GM12872 (cell line): Measurements from ENCODE around the gene PPM1N.

Source experiments
- CTCF ChIP-seq: IDR thresholded peaks from 3 replicates; pipeline ENCODE4 v1.5.1; 2011; ENCODE audit warnings: low read depth, mild to moderate bottlenecking, low read length, moderate library complexity; ENCODE audit not compliant: insufficient read depth

PPM1N gene

GRCh38 chr19:45467456-45468158 lies 30.6 kb upstream of the PPM1N start, which contains the start of gene FOSB:
Gene FOSB, plus strand, starts transcription at chr19:45467996. Its CDS starts 591 bp downstream, at chr19:45468587.
- TF ChIP-seq CTCF: peak; percentile 18; the same call in 1 of the 3 replicates

- peak; percentile 17; the same call in 1 of the 3 replicates for TF ChIP-seq CTCF
Observed at GRCh38 chr19:45468159-45468651, 30.0 kb upstream of the PPM1N start.

- no peak for TF ChIP-seq CTCF
Observed at GRCh38 chr19:45468803-45469131, 29.5 kb upstream of the PPM1N start.

GRCh38 chr19:45469132-45469944 lies 28.9 kb upstream of the PPM1N start:
- 0 out of 3 replicates have a peak, but pooled peaks have one; percentile 13 for TF ChIP-seq CTCF

- no peak for TF ChIP-seq CTCF
Observed at GRCh38 chr19:45469945-45470761, 28.1 kb upstream of the PPM1N start.

- no peak for TF ChIP-seq CTCF
Observed at GRCh38 chr19:45470762-45471081, 27.5 kb upstream of the PPM1N start.
